Thoracic aorta (tissue), 2 donors: ENCODE data around the gene BICC1. TPM values are rescaled to one million over a fixed set of nuclear protein-coding genes. Genes with fewer than 3 reads are reported as not detected.

ENCODE experiments used
- ATAC-seq: fragments of 150-250 bp; one replicate; pipeline ENCODE4 v1.8.0; 2017; ENCODE audit warnings: low read depth; ENCODE audit not compliant: insufficient number of reproducible peaks, low FRiP score
- DNase-seq: peaks from one replicate; pipeline ENCODE4 v3.0.0-alpha.2; 2020; ENCODE audit warnings: low spot score
- H3K27ac ChIP-seq, 2 donors: fragments of 200-600 bp; sonication (generic); 1 replicate in 1 of 2; 2 replicates in 1 of 2; pipeline ENCODE4 v1.5.1; 2016; ENCODE audit warnings: mild to moderate bottlenecking in 2 of 2, moderate library complexity in 2 of 2
- H3K27me3 ChIP-seq: fragments of 200-600 bp; sonication (generic); replicated peaks from 2 replicates; pipeline ENCODE4 v1.6.0; 2016; ENCODE audit warnings: mild to moderate bottlenecking; ENCODE audit not compliant: insufficient read depth
- H3K36me3 ChIP-seq: fragments of 200-600 bp; sonication (generic); one replicate; pipeline ENCODE4 v1.5.1; 2016
- H3K4me1 ChIP-seq, 2 donors: fragments of 200-600 bp; sonication (generic); 1 replicate in 1 of 2; 2 replicates in 1 of 2; pipeline versions ENCODE4 v1.5.1 to v1.6.0; 2016; ENCODE audit warnings: low read depth in 2 of 2, mild to moderate bottlenecking in 1 of 2; ENCODE audit not compliant: control insufficient read depth in 1 of 2
- H3K4me3 ChIP-seq: fragments of 200-600 bp; sonication (generic); 2 replicates; pipeline ENCODE4 v1.5.1; 2016; ENCODE audit warnings: mild to moderate bottlenecking
- H3K9me3 ChIP-seq: fragments of 200-600 bp; sonication (generic); 2 replicates; pipeline ENCODE4 v1.5.1; 2016
- total RNA-seq, 2 donors: library from RNA; depleted of rRNA; stranded (reverse); fragments of >200 nt; gene quantifications; one replicate each; pipeline versions ENCODE4 v1.1.0 to v1.2.3, GENCODE V29; 2016
- TF ChIP-seq, protein P1 (sequence below): fragments of 200-600 bp; sonication (generic); IDR thresholded peaks from one replicate; pipeline ENCODE4 v1.5.1; 2019; ENCODE audit warnings: antibody characterized with exemption

The BICC1 gene
- total RNA-seq, 2 donors from 2014 or later: 20.4 to 28.1 TPM

DNA sequence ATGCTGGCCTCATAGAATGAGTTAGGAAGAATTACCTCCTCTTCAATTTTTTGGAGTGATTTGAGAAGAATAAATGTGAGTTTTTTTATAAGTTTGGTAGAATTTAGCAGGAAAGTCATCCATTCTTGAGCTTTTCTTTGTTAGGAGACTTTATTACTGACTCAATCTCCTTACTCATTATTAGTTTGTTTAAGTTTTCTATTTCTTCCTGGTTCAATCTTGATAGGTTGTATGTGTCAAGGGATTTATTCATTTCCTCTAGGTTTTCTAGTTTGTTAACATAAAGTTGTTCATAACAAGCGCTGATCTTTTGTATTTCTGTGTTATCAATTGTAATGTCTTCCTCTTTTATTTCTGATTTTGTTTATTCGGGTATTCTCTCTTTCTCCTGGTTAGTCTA lies 47.4 kb downstream of the BICC1 start:
- DNase-seq (no peak), ATAC-seq (no peak)
- Histone ChIP-seq H3K4me1 (no peaks in the 10 kb centered on the region), H3K27me3 (no peaks in the 10 kb centered on the region), H3K27ac (no peak overlapping the region), H3K9me3 (peaks cover 24% of the 10 kb centered on the region), H3K4me3 (no peak overlapping the region), H3K36me3 (no peaks in the 10 kb centered on the region)
- TF ChIP-seq, protein P1, sequence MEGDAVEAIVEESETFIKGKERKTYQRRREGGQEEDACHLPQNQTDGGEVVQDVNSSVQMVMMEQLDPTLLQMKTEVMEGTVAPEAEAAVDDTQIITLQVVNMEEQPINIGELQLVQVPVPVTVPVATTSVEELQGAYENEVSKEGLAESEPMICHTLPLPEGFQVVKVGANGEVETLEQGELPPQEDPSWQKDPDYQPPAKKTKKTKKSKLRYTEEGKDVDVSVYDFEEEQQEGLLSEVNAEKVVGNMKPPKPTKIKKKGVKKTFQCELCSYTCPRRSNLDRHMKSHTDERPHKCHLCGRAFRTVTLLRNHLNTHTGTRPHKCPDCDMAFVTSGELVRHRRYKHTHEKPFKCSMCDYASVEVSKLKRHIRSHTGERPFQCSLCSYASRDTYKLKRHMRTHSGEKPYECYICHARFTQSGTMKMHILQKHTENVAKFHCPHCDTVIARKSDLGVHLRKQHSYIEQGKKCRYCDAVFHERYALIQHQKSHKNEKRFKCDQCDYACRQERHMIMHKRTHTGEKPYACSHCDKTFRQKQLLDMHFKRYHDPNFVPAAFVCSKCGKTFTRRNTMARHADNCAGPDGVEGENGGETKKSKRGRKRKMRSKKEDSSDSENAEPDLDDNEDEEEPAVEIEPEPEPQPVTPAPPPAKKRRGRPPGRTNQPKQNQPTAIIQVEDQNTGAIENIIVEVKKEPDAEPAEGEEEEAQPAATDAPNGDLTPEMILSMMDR: no peak

DNA sequence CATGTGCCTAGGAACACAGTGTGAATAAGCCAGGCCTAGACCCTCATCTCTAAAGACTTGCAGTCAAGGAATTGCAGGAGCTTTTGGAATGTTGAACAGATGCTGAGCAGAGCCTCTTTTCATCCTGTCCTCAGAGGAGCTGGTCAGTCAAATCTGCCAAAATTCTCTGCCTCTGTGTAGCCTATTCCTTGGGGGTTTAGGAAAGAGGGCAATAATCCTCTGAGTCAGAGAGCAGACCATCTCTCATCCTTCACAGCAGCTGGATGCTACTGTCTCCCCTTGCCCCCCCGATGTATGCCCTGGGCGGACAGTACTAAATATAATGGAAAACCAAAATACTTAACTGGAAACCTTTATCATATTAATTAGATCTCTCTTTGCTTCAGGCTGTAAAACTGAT lies 52.6 kb downstream of the BICC1 start:
- Histone ChIP-seq H3K36me3 (no peaks in the 10 kb centered on the region), H3K9me3 (peaks cover 15% of the 10 kb centered on the region), H3K27ac (no peak overlapping the region), H3K27me3 (no peaks in the 10 kb centered on the region), H3K4me3 (no peak overlapping the region), H3K4me1 (peaks cover 12 to 23% of the 10 kb centered on the region in 2 donors)
- DNase-seq (no peak), ATAC-seq (no peak)
- TF ChIP-seq, protein P1: no peak

DNA sequence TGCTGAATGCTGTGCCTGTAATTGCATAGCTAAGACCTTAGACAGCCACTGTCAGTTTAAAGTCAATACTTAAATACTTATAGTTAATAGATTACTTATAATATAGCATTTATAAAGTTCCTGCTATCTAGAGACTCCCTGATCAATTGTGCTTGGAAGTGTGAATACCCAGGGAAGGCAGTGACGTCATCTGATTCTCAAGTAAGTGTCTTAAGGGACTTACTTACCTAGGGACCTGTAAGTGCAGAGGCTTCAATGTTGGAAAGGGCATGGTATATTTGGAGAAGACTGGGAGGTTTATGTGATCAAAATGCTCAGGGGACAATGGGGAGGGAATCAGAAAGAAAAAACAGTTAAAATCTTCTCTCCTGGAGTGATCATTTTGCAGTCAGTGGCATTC lies 55.0 kb downstream of the BICC1 start:
- ATAC-seq (no peak), DNase-seq (no peak)
- H3K36me3 ChIP-seq: no peaks in the 10 kb centered on the region
- H3K4me3 ChIP-seq: no peak overlapping the region
- H3K27ac ChIP-seq: no peak overlapping the region
- peaks cover 2% of the 10 kb centered on the region for H3K9me3 ChIP-seq
- no peaks in the 10 kb centered on the region for H3K27me3 ChIP-seq
- TF ChIP-seq, protein P1: no peak
- H3K4me1 ChIP-seq: peaks cover 14 to 30% of the 10 kb centered on the region in 2 donors

DNA sequence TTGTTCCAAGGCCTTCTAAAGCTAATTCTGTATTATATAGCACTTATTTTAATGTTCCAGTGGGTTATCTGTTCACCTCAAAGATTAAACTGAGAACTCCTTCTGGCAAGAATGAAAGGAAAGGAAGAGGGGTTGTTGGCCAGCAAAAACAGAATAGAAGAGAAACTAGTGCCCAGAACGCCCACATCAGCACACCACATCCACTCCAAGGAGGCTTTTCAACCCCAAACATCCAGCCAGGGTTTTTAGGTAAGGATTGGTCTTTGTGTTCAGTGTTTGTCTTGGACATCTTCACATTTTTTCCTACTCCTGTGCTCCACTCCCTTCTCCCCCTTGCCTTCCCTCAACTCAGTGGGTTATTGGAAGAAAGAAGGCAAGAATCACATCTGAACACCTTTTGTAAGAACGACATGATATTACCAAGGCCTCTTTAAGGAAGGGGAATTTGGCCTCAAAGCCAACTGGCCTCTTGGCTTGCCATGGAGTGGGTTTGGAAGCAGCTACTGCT lies 55.8 kb downstream of the BICC1 start:
- H3K36me3 ChIP-seq: no peaks in the 10 kb centered on the region
- no peaks in the 10 kb centered on the region for H3K27me3 ChIP-seq
- no peaks in the 10 kb centered on the region for H3K9me3 ChIP-seq
- H3K27ac ChIP-seq: peak overlapping the region; percentile 54 to 57
- TF ChIP-seq, protein P1: no peak
- no peak overlapping the region for H3K4me3 ChIP-seq
- H3K4me1 ChIP-seq: peaks cover 14 to 30% of the 10 kb centered on the region in 2 donors
- DNase-seq: no peak
- ATAC-seq: no peak

DNA sequence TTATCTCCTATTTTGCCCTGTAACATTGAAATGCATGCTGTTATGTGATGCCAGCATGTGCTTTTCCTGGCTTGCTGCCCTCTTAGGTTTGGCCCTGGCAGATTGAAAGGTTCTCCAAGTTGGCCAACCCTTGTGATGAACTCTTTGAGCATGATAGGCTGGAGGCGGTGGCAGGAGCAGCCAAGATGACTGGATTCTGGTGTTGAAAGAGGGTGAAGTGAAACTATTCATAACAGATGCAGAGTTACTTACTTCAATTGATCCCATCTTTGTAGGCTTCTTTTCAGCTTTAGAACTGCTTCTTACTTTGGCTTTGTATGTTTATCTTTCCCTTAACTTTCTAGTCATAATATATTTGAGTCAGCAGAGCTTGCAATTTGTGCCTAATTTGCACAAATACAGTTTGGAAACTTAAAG lies 57.6 kb downstream of the BICC1 start:
- Histone ChIP-seq H3K27ac (no peak overlapping the region), H3K4me1 (peaks cover 14 to 30% of the 10 kb centered on the region in 2 donors), H3K4me3 (no peak overlapping the region), H3K27me3 (no peaks in the 10 kb centered on the region), H3K9me3 (no peaks in the 10 kb centered on the region), H3K36me3 (no peaks in the 10 kb centered on the region)
- DNase-seq: no peak
- no peak for ATAC-seq
- TF ChIP-seq, protein P1: no peak
